H9 (cell line): ENCODE data around the gene RAB22A. TPM values are rescaled to one million over a fixed set of nuclear protein-coding genes. Genes with fewer than 3 reads are reported as not detected.
"Not testable (repeated sequence)": the region's sequence is repeated elsewhere in the genome, so short reads cannot be mapped to it uniquely, and the experiment has no call there.

Experiments
- DNase-seq: peaks from one replicate; pipeline ENCODE4 v3.0.0-alpha.2; 2017
- H2AFZ ChIP-seq: one replicate; pipeline ENCODE4 v1.6.1; 2013; ENCODE audit warnings: mild to moderate bottlenecking, low read length, control low read depth, moderate library complexity
- H2AK5ac ChIP-seq: 2 replicates; pipeline ENCODE4 v1.6.1; 2013; ENCODE audit warnings: low read length, control low read depth, mixed read lengths; ENCODE audit not compliant: insufficient read length
- H2BK120ac ChIP-seq: one replicate; pipeline ENCODE4 v1.6.1; 2013; ENCODE audit warnings: low read depth, mild to moderate bottlenecking, low read length, control low read depth, inconsistent platforms; ENCODE audit not compliant: poor library complexity, severe bottlenecking
- H2BK12ac ChIP-seq: 2 replicates; pipeline ENCODE4 v1.6.1; 2013; ENCODE audit warnings: low read length, control low read depth, mixed read lengths, low read depth; ENCODE audit not compliant: insufficient read length
- H2BK15ac ChIP-seq: 2 replicates; pipeline ENCODE4 v1.6.1; 2013; ENCODE audit warnings: low read depth, low read length, control low read depth
- H2BK20ac ChIP-seq: one replicate; pipeline ENCODE4 v1.6.1; 2013; ENCODE audit warnings: low read depth, mild to moderate bottlenecking, low read length, control low read depth, inconsistent platforms; ENCODE audit not compliant: poor library complexity, severe bottlenecking
- H2BK5ac ChIP-seq: 2 replicates; pipeline ENCODE4 v1.6.1; 2013; ENCODE audit warnings: low read length, control low read depth, mixed read lengths; ENCODE audit not compliant: insufficient read length
- H3K14ac ChIP-seq: 2 replicates; pipeline ENCODE4 v1.6.1; 2013; ENCODE audit warnings: low read length, control low read depth; ENCODE audit not compliant: insufficient read depth
- H3K18ac ChIP-seq: 2 replicates; pipeline ENCODE4 v1.6.1; 2013; ENCODE audit warnings: low read depth, mild to moderate bottlenecking, mixed read lengths, low read length, control low read depth; ENCODE audit not compliant: insufficient read length
- H3K23ac ChIP-seq: 2 replicates; pipeline ENCODE4 v1.6.1; 2013; ENCODE audit warnings: low read length, control low read depth, mixed read lengths, low read depth; ENCODE audit not compliant: insufficient read length
- H3K23me2 ChIP-seq: 2 replicates; pipeline ENCODE4 v1.6.1; 2013; ENCODE audit warnings: low read depth, mild to moderate bottlenecking, mixed read lengths, low read length, control low read depth; ENCODE audit not compliant: insufficient read length, poor library complexity, severe bottlenecking
- H3K27ac ChIP-seq: 2 replicates; pipeline ENCODE4 v1.5.1; 2013; ENCODE audit warnings: low read length, control low read depth, mixed read lengths, low read depth; ENCODE audit not compliant: insufficient read length
- H3K27me3 ChIP-seq: 2 replicates; pipeline ENCODE4 v1.6.1; 2013; ENCODE audit warnings: low read length, control low read depth, inconsistent platforms; ENCODE audit not compliant: insufficient read depth
- H3K4ac ChIP-seq: 2 replicates; pipeline ENCODE4 v1.6.1; 2013; ENCODE audit warnings: low read depth, mild to moderate bottlenecking, control low read depth, inconsistent platforms, low read length, moderate library complexity
- H3K4me1 ChIP-seq: 2 replicates; pipeline ENCODE4 v1.6.1; 2013; ENCODE audit warnings: low read length, control low read depth, inconsistent platforms; ENCODE audit not compliant: insufficient read depth
- H3K4me2 ChIP-seq: 2 replicates; pipeline ENCODE4 v1.6.1; 2013; ENCODE audit warnings: low read length, control low read depth, mixed read lengths; ENCODE audit not compliant: insufficient read length, insufficient read depth
- H3K56ac ChIP-seq: 2 replicates; pipeline ENCODE4 v1.6.1; 2013; ENCODE audit warnings: low read depth, mild to moderate bottlenecking, mixed read lengths, low read length, control low read depth; ENCODE audit not compliant: insufficient read length
- H3K79me1 ChIP-seq: 2 replicates; pipeline ENCODE4 v1.6.1; 2013; ENCODE audit warnings: low read depth, mild to moderate bottlenecking, moderate library complexity, low read length, control low read depth, inconsistent platforms; ENCODE audit not compliant: insufficient read depth, poor library complexity, severe bottlenecking
- H3K79me2 ChIP-seq: 2 replicates; pipeline ENCODE4 v1.6.1; 2013; ENCODE audit warnings: low read length, control low read depth, inconsistent platforms; ENCODE audit not compliant: insufficient read depth
- H3K9ac ChIP-seq: 2 replicates; pipeline ENCODE4 v1.6.1; 2013; ENCODE audit warnings: low read length, control low read depth, mixed read lengths; ENCODE audit not compliant: insufficient read length; ENCODE audit errors: extremely low read depth
- H3K9me3 ChIP-seq: one replicate; pipeline ENCODE4 v1.6.1; 2013; ENCODE audit warnings: low read depth, low read length, inconsistent platforms; ENCODE audit not compliant: control insufficient read depth
- H3T11ph ChIP-seq: one replicate; pipeline ENCODE4 v1.6.1; 2013; ENCODE audit warnings: mild to moderate bottlenecking, low read length, control low read depth, inconsistent platforms
- H4K20me1 ChIP-seq: one replicate; pipeline ENCODE4 v1.6.1; 2013; ENCODE audit not compliant: control insufficient read depth, insufficient read length, insufficient read depth
- H4K5ac ChIP-seq: 2 replicates; pipeline ENCODE4 v1.6.1; 2013; ENCODE audit warnings: low read depth, mild to moderate bottlenecking, mixed read lengths, low read length, control low read depth; ENCODE audit not compliant: insufficient read length
- H4K8ac ChIP-seq: replicated peaks from 2 replicates; pipeline ENCODE4 v1.6.1; 2013; ENCODE audit warnings: low read length, control low read depth, mixed read lengths, low read depth; ENCODE audit not compliant: insufficient read length
- H4K91ac ChIP-seq: 2 replicates; pipeline ENCODE4 v1.6.1; 2013; ENCODE audit warnings: low read depth, mild to moderate bottlenecking, moderate library complexity, mixed read lengths, low read length, control low read depth; ENCODE audit not compliant: insufficient read length
- H3K27ac Mint-ChIP-seq, 3 experiments: 2 replicates in 2 of 3; 3 replicates in 1 of 3; pipeline ENCODE4 v1.8.0; 2020 to 2021; ENCODE audit warnings: mixed read lengths in 3 of 3, mild to moderate bottlenecking in 1 of 3, moderate library complexity in 1 of 3
- H3K27me3 Mint-ChIP-seq: 2 replicates; pipeline ENCODE4 v1.8.0; 2021; ENCODE audit warnings: low read depth, mild to moderate bottlenecking, moderate library complexity, mixed read lengths
- H3K36me3 Mint-ChIP-seq, 3 experiments: 2 replicates in 2 of 3; 3 replicates in 1 of 3; pipeline ENCODE4 v1.8.0; 2020 to 2021; ENCODE audit warnings: low read depth in 3 of 3, mixed read lengths in 3 of 3; ENCODE audit not compliant: insufficient read depth in 1 of 3
- H3K4me1 Mint-ChIP-seq, 2 experiments: 2 replicates each; pipeline ENCODE4 v1.8.0; 2020; ENCODE audit warnings: mixed read lengths in 2 of 2
- H3K4me3 Mint-ChIP-seq, 2 experiments: 2 replicates in 1 of 2; 3 replicates in 1 of 2; pipeline ENCODE4 v1.8.0; 2020 to 2021; ENCODE audit warnings: mild to moderate bottlenecking in 2 of 2, mixed read lengths in 2 of 2, moderate library complexity in 1 of 2
- H3K9me3 Mint-ChIP-seq, 2 experiments: 2 replicates in 1 of 2; 3 replicates in 1 of 2; pipeline ENCODE4 v1.8.0; 2020; ENCODE audit warnings: mild to moderate bottlenecking in 2 of 2, mixed read lengths in 2 of 2, moderate library complexity in 1 of 2
- WGBS: extraction: QIAGEN DNeasy Blood & Tissue Kit; methylation state at CpG from one replicate; pipeline ENCODE4 v1.1.7; 2013; ENCODE audit warnings: missing lambda C conversion rate, low lambda C conversion rate, mixed read lengths; ENCODE audit not compliant: insufficient read length; ENCODE audit errors: extremely low coverage; 5-methylcytosine and 5-hydroxymethylcytosine counted together
- total RNA-seq: library from RNA; stranded (reverse); gene quantifications from 2 replicates; pipeline ENCODE4 v1.2.1, GENCODE V29; 2021
- TF ChIP-seq, protein P1 (sequence below): fragments of 200-600 bp; sonication (generic); conservative IDR thresholded peaks from 3 replicates; pipeline ENCODE4 v1.8.0; 2021; ENCODE audit warnings: antibody characterized with exemption, mild to moderate bottlenecking

Gene RAB22A
- total RNA-seq, 1 experiment from 2014 or later, result 6.3 TPM

- H2BK15ac ChIP-seq, result no peak overlapping the region
- H2BK20ac ChIP-seq, result no peak overlapping the region
- no peak overlapping the region for H3K56ac ChIP-seq
- WGBS, result no CpG with 5 or more reads among the region's 9 CpGs
- peak overlapping the region; percentile 13 for H3K27ac ChIP-seq
- H3K4me1 ChIP-seq, result peaks cover 8% of the 10 kb centered on the region; the same call in 1 of the 2 replicates
- no peak overlapping the region for H2BK120ac ChIP-seq
- H3K27me3 ChIP-seq, result no peaks in the 10 kb centered on the region
- H2BK5ac ChIP-seq, result no peak overlapping the region
- no peaks in the 10 kb centered on the region for H3K79me2 ChIP-seq
- Mint-ChIP-seq H3K4me3 (peak overlapping the region in 1 of 2 experiments; percentile 53; a peak in 3 of 5 replicates), H3K9me3 (peaks cover 0 to 4% of the 10 kb centered on the region in 2 experiments; a peak in 2 of 5 replicates), H3K36me3 (peaks cover 0 to 4% (median 0%) of the 10 kb centered on the region in 3 experiments; a peak in 1 of 7 replicates), H3K27ac (peak overlapping the region in 2 of 3 experiments; percentile 65 to 87; a peak in 5 of 7 replicates), H3K4me1 (peaks cover 35 to 48% of the 10 kb centered on the region in 2 experiments), H3K27me3 (no peaks in the 10 kb centered on the region)
- no peak overlapping the region for H2BK12ac ChIP-seq
- H3K79me1 ChIP-seq, result no peaks in the 10 kb centered on the region
- no peak overlapping the region for H3K18ac ChIP-seq
- no peak overlapping the region for H3K9ac ChIP-seq
- no peak overlapping the region for H3T11ph ChIP-seq
- DNase-seq, result peak; percentile 74
- no peaks in the 10 kb centered on the region for H3K9me3 ChIP-seq
- peaks cover 6% of the 10 kb centered on the region for H3K23me2 ChIP-seq
- no peak overlapping the region for H3K14ac ChIP-seq
- H4K20me1 ChIP-seq, result no peaks in the 10 kb centered on the region
- no peak overlapping the region for H4K5ac ChIP-seq
- TF ChIP-seq, protein P1, sequence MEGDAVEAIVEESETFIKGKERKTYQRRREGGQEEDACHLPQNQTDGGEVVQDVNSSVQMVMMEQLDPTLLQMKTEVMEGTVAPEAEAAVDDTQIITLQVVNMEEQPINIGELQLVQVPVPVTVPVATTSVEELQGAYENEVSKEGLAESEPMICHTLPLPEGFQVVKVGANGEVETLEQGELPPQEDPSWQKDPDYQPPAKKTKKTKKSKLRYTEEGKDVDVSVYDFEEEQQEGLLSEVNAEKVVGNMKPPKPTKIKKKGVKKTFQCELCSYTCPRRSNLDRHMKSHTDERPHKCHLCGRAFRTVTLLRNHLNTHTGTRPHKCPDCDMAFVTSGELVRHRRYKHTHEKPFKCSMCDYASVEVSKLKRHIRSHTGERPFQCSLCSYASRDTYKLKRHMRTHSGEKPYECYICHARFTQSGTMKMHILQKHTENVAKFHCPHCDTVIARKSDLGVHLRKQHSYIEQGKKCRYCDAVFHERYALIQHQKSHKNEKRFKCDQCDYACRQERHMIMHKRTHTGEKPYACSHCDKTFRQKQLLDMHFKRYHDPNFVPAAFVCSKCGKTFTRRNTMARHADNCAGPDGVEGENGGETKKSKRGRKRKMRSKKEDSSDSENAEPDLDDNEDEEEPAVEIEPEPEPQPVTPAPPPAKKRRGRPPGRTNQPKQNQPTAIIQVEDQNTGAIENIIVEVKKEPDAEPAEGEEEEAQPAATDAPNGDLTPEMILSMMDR, result no peak
- H2AK5ac ChIP-seq, result no peak overlapping the region
- H3K4ac ChIP-seq, result no peak overlapping the region
- H4K8ac ChIP-seq, result no peak overlapping the region
- H4K91ac ChIP-seq, result no peak overlapping the region
- H3K23ac ChIP-seq, result no peak overlapping the region
- H2AFZ ChIP-seq, result no peak overlapping the region
- no peak overlapping the region for H3K4me2 ChIP-seq
These were observed 63.3 kb downstream of the RAB22A start for GRCh38 chr20:58372806-58373205.

- H4K8ac ChIP-seq, H3K23ac ChIP-seq, H4K91ac ChIP-seq, H4K20me1 ChIP-seq, H3K4ac ChIP-seq, H3K79me2 ChIP-seq, H3K56ac ChIP-seq, H3K36me3 Mint-ChIP-seq, H3K27me3 ChIP-seq, H3K14ac ChIP-seq, H3K9ac ChIP-seq, H2BK12ac ChIP-seq, H3K23me2 ChIP-seq, H3K4me1 ChIP-seq, H2BK15ac ChIP-seq, H3K9me3 Mint-ChIP-seq, H3K27me3 Mint-ChIP-seq, H2BK120ac ChIP-seq, H2AK5ac ChIP-seq, DNase-seq, H2BK20ac ChIP-seq, H4K5ac ChIP-seq, H3K79me1 ChIP-seq, H2BK5ac ChIP-seq, H3T11ph ChIP-seq, H3K18ac ChIP-seq, H3K9me3 ChIP-seq, H2AFZ ChIP-seq, H3K4me2 ChIP-seq: not testable (repeated sequence)
- peak overlapping the region in 2 of 3 experiments; percentile 65 to 87; a peak in 4 of 7 replicates for H3K27ac Mint-ChIP-seq
- H3K4me1 Mint-ChIP-seq, result peaks cover 35 to 52% of the 10 kb centered on the region in 2 experiments
- H3K4me3 Mint-ChIP-seq, result 0 out of 5 replicates have a peak overlapping the region, but pooled peaks of 1 of the 2 experiments have one; percentile 53
- no CpG with 5 or more reads among the region's 8 CpGs for WGBS
- H3K27ac ChIP-seq, result peak overlapping the region; percentile 13
These were observed 63.8 kb downstream of the RAB22A start for GRCh38 chr20:58373296-58373695.
